ENCODE measurements around the gene SNX25.

- TF ChIP-seq TARDBP (IDR thresholded peaks at IDR 0.05) (no peak), SP1 (IDR thresholded peaks at IDR 0.05) (no peak), FOXM1 (IDR thresholded peaks at IDR 0.05; ENCODE audit: borderline replicate concordance) (no peak), BHLHE40 (IDR thresholded peaks at IDR 0.05; ENCODE audit: borderline replicate concordance) (no peak)
These were observed 175.5 kb downstream of the SNX25 start for GRCh38 chr4:185384930-185385331.

All from HEK293T (cell line).